ENCODE measurements around the gene HYDIN.
"Not testable (repeated sequence)": the region's sequence is repeated elsewhere in the genome, so short reads cannot be mapped to it uniquely, and the experiment has no call there.

HYDIN gene

DNA sequence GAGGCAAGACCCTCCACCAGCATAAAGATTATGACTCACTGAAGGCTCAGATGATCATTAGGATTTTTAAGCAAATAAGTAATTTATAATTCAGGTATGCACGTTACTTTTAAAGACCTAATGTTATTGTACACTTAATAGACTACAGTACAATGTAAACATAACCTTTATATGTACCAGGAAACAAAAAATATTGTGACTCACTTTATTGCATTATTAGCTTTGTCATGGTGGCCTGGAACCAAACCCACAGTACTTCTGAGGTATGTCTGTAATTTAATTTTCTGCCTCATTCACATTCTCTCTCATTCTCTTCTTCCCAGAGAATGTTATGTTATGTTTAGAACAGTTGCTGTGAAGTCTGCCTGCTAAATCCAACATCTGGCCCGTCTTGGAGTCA is 407.8 kb downstream of the HYDIN start:
- not testable (repeated sequence) for DNase-seq

DNA sequence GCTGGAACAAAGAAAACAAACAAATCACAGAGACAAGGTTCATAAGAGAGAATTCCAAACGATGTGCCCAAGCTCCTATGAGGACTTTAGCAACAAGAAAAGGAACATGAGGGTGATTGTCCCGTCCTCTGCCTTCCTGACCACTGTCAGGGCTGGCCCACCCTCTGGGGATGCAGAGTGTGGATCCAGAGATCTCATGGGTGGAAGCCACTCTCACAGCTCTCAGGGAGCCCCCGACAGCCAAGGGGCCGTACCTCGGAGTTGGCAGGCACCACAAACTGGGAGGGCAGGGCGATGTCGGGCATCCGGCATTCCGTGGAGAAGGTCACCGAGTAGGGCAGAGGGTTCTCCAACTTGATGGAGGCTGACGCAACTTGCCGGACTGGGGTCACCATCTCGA is 412.4 kb downstream of the HYDIN start:
- not testable (repeated sequence) for DNase-seq

GRCh38 chr16:70809392-70810060 is 421.0 kb downstream of the HYDIN start:
- no peak for DNase-seq

DNA sequence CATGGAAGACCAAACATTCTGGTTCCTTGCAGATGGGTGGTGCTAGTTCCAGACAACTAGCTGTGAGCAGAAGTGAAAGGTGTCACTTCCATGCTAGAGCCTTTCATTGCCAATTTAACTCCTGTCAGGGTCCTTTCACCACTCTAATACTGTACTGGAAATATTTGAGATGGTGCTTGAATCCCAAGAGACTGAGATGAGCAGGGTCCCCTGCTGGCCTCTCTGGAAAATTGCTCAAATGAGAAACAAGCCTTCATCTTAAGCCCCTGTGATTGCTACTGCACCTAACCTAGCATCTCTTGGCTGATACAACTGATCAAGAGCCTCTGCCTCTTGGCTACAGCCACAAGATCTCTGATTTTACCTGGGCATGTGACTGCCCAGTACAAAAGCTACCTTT is 422.2 kb downstream of the HYDIN start:
- no peak for DNase-seq

- DNase-seq, result no peak
These were observed 424.7 kb downstream of the HYDIN start for GRCh38 chr16:70805787-70806186.

- DNase-seq, result no peak
These were observed 425.1 kb downstream of the HYDIN start for GRCh38 chr16:70805380-70805779.

DNA sequence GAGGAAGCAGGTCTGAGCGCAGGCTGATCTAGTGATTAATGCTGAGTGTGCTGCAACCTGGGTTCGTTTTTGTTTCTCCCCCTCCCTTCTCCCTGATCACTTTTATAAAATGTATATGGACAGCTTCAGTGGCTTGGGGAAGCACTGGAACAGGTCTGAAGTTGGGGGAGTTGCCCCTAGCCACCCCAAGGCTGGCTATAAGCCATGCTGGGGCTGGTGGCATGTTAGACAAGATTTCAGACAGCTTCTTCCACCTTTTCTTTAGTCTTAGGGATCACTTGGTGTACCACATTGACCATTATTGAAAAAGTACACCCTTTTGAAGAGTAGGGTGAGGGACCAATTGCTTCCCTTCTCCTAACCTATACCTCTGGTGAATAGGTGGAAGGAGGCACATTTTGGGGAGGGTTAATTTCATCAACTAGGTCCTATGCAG is 425.8 kb downstream of the HYDIN start:
- DNase-seq, result no peak

DNA sequence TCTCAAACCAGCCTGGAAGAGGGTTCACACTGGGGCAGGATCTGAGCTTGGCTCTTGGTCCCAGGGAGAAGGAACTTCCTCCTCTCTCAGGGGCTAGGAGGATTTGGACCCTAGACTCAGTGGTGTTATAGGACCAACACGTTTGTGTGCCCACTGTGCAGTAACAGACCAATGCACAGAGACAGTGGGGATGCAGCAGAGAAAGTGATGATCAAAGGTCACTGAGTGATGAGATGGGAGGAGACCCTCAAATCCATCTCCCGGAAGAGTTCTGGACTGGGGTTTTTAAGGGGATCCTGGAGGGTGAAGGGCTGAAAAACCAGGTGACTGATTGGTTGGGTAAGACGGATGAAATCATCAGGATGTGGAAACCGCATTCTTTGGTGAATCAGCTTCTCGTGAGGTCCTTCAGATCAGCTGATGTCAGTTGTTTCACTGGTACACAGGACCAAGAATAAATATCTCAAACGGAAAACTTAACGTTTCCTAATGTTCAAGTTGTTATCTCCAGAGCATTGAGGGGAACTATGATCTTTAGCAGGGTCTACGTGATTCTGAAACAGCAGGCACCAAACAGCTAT is 426.3 kb downstream of the HYDIN start:
- no peak for DNase-seq

DNA sequence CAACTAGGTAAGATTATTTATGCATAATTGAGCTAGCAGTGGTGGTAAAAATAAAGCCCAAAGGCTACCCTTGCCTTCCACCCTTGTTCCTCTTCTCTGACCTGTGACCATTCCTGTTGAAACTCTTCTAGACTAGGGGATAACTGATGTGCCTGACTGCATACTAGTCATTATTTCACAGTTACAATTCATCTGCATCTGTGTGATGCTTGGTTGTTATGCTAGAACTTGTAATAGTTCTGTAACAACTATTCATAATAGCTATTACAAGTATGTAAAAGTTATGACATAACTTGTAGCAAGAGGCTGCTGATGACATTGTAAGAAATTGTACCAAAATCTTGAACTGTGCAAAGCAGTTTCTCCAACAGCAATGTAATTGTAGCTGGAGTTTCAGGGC is 427.2 kb downstream of the HYDIN start:
- DNase-seq, result no peak

DNA sequence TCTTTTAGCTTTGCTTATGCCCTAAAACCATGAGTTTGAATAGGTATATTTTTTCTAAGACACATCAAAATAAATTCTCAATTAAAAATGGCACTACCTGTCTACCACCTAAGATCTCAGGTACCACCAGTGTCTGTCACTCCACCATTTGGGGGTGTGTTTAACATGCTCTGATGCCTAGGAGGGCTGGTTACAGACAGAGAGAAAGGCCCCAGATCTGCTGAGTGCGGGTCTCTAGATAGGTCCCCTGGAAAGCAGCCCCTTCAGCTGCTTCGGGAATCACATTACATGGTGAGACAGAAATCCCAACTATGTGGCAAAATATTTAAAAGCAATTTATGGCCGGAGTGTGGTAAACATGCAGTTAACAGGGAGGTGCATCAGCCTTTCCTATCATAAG is 428.9 kb downstream of the HYDIN start:
- no peak for DNase-seq

DNA sequence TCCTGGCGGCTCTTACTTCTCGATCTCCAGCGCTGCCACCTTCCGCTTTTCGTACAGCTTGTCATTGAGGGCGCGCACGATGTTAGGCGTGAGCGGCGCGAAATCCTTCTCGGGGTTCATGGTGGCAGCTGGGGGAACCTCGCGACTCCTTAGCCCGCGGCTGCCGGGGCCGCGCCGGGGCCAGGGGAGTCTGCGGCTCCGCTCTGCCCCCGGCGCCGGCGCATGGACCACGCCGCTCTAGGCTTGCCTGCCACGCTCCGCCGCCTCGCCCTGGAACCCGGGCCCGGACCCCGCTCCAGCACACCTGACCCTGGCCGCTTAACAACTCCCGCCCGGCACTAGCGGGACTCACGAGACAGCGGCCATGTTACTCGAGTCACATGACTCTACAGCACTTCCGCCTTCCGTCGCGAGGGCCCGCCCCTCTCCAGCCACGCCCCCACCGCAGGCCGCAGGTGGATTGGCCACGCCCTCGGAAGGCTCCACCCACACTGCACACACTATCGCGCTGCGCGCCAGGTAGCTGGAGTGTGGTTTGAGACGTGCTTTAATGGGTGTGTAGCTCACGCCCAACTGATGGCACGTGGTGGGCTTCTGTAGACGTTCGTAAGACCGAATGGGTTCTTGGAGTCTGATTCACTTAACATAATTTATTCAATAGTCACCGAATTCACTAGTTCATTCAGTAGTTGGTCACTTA is 429.6 kb downstream of the HYDIN start, which contains the start of gene VAC14:
VAC14 (minus strand) TSS at position 378 of the 700 bp plus-strand sequence; CDS start at position 120, 258 bp downstream.
- DNase-seq, result peak; percentile 93 to 96 (median 95)

GRCh38 chr16:70800311-70800710 is 430.2 kb downstream of the HYDIN start:
- DNase-seq, result peak in 1 of 5 experiments; percentile 33

GRCh38 chr16:70796301-70796700 is 434.2 kb downstream of the HYDIN start:
- DNase-seq, result no peak

- no peak for DNase-seq
These were observed 435.1 kb downstream of the HYDIN start for GRCh38 chr16:70795296-70795912.

- DNase-seq, result no peak
These were observed 436.5 kb downstream of the HYDIN start for GRCh38 chr16:70793851-70794502.

DNA sequence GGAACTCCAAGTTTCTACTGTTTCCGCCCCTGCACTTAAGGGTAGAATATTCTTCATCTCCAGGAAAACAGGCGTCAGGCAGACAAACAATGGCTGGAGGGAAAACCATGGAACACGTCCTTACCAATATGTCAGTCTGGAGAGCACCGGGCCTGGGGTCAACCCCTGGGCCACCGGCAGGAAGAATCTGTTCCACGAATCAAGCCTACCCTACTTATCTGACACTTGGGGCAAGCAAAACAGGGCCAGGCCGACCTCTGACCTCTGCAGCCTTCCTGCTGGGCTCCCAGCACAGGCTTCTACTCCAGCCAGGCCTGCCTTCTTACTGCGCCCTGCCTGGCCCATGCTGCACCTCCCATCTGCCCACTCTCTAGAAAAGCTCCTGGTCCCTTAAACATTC is 439.7 kb downstream of the HYDIN start:
- no peak for DNase-seq

- DNase-seq, result no peak
These were observed 440.7 kb downstream of the HYDIN start for GRCh38 chr16:70789595-70790447.

DNA sequence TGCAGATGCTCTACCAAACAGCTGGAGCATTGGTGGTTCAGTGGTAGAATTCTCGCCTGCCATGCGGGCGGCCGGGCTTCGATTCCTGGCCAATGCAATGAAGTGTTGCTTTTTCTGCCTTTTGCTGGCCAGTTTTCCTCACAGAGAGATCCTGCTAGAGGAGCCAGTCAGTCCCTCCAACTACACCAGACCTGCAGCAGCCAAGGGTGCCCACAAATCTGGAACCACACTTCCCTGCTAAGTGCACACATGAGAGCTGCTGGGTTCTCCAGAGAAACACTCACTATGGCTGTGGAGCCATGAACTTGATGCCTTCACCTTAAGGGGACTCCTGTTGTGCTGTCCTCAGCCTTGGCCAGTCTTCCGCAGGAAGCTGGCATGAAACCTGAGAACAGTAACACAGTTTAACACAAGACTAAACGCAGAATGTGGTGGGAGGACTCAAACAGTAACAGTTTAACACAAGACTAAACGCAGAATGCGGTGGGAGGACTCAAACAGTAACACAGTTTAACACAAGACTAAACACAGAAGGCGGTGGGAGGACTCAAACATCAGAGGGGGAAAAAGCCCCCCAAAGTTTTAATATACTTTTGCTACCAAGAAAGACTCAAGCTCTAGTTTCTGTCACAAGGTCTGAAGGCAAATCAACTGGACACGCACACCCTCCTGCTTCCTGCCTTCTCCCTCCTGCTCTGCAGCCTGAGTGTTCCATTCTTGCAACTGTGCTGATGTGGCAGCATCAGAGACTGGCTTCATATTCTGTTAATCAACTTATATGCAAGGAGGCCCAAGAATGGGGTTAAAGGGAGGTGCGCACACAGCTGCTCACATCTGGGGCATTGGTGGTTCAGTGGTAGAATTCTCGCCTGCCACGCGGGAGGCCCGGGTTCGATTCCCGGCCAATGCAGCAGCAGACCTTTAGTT is 441.6 kb downstream of the HYDIN start:
- DNase-seq, result no peak

- no peak for DNase-seq
These were observed 444.3 kb downstream of the HYDIN start for GRCh38 chr16:70786020-70786755.
